ENCODE data around the gene FANCD2.
"Not testable (repeated sequence)": the region's sequence is repeated elsewhere in the genome, so short reads cannot be mapped to it uniquely, and the experiment has no call there.

FANCD2 gene

DNA sequence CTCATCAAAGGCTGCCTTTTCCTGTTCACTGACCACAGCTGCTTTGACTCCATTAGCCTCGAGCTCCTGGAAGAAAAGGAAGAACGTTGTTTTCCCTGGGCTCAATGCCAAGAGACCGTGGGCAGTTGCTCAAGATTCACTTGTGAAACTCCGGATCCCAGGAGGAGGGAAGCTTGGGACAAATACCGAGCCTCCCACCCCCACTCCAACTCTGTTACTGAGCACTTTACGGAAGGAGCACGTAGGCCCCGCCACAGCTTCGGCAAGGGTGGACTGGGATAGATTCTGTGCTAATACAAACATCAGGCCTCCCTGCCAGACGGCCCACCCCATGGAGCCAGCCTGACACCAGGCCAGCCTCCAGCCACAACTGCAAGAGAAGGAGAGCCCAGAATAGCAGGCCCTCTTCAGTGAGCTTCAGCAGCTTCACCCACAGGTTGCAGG lies 10.8 kb upstream of the FANCD2 start:
- DNase-seq, result no peak

DNA sequence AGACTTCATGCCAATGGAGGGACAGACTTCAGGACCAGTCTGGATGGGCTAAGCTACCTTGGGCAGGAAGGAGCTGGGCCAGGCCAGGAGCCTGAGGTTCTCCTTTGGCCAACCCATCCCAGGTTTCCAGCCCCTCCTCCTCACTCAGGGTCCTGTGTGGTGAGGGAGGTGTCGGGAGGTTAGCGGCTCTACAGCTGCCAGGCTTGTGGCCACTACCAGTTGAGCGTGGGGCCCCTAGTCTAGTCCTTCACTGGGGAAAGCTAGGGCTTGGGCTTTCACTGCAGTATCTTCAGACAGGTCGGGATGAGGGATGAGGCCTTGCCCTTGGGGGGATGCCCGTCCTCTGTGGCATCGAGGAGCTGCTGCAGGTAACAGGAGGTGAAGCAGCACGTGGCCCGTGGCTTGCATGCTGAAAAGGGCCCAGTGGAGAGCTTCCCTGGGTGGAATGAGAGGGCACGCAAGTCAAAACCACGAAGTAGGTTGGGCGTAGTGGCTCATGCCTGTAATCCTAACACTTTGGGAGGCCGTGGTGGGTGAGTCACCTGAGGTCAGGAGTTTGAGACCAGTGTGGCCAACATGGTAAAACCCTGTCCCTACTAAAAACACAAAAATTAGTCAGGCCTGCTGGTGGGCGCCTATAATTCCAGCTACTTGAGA lies 8.5 kb upstream of the FANCD2 start:
- no peak for DNase-seq

DNA sequence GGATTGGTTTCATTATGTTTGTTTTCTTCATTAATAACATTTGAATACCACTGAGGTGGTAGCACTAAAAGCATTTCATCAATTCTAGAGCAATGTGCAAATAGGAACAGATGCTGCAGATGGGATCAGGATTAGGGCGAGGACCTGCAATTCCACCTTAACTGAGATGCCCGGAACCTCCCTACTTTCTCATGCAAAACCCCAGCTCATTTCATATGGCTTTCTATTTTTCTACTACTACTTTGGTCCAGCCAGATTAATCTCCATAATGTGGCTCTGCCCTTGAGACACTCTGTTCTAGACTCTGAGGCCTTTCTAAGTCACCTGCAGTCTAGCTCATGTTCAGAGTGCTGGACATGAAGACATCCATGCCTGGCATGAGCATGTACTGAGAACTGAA lies 7.4 kb upstream of the FANCD2 start:
- DNase-seq, result not testable (repeated sequence)

DNA sequence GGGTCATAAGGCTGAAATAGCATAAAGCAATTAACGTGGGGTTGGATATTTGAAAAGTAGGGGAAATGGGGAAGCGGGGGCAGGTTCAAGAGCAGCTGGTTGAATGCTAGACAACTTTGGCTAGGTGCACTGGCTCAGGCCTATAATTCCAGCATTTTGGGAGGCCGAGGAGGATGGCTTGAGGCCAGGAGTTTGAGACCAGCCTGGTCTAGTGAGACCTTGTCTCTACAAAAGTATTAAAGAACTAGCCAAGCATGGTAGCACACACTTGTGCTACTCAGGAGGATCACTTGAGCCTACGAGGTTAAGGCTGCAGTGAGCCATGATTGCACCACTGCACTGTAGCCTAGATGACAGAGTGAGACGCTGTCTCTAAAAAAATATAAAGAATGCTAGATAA lies 6.9 kb upstream of the FANCD2 start:
- DNase-seq, result no peak

DNA sequence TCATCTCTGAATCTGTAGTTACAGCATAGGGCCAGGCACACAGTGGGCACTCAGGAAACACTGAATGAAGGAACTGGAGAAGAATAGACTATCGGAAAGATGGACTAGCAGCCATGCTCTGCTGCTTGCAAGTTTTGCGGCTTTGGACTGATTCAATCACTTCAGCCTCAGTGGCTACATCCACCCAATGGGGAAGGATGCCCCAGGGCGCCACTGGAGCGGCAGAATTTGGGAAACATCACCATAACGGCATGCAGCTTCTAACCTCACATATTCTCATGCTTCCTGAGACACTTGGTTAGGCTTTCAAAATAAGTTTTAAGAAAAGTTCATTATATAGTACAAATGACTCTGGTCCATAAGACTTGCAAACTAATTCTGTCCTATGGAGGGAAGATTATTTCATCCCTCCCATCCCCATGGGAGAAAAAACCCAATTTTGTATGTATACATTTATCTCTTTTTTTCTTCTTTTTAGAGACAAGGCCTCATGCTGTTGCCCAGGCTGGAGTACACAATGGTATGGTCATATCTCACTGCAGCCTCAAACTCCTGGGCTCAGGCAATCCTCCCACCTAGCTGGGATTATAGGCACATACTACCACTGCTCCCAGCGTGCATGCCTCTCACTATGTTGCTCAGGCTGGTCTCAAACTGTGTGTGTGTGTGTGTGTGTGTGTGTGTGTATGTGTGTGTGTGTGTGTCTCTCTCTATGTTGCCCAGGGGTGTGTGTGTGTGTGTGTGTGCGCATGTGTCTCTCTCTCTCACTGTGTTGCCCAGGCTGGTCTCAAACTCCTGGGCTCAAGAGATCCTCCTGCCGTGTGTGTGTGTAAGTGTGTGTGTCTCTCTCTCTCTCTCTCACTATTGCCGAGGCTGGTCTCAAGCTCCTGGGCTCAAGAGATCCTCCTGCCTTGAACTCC lies 4.1 kb upstream of the FANCD2 start:
- DNase-seq, result no peak

DNA sequence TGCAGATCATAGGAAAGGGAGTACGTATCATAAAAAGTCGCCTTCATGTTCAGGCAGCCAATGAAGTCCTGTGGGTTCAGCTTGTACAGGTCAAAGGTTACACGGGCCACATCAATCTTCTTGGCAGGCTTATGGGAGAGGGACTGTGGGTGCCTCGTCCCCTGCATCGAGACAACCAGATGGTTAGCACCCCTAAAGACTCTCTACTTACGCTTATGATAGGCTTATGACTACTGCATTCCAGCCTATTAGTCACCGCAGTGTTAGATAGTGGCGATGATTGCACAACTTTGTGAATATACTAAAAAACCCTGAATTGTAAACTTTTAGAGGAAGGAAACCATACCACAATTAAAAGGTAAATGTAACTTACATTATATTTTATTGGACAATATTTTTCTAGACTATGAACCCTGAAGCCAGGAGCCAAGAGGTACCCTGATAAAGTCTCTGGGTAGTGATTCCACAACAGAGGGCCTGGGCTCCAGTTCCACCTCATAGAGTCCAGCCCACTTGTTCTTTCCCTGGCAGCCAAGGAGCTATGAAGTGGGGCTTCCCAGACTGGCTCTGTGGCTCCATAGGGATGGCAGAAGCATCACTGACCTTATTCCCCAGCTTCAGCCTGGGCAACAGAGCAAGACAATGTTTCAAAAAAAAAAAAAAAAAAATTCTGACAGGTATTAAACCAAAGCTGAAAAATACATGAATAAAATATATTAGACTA lies 2.5 kb upstream of the FANCD2 start:
- DNase-seq, result no peak

DNA sequence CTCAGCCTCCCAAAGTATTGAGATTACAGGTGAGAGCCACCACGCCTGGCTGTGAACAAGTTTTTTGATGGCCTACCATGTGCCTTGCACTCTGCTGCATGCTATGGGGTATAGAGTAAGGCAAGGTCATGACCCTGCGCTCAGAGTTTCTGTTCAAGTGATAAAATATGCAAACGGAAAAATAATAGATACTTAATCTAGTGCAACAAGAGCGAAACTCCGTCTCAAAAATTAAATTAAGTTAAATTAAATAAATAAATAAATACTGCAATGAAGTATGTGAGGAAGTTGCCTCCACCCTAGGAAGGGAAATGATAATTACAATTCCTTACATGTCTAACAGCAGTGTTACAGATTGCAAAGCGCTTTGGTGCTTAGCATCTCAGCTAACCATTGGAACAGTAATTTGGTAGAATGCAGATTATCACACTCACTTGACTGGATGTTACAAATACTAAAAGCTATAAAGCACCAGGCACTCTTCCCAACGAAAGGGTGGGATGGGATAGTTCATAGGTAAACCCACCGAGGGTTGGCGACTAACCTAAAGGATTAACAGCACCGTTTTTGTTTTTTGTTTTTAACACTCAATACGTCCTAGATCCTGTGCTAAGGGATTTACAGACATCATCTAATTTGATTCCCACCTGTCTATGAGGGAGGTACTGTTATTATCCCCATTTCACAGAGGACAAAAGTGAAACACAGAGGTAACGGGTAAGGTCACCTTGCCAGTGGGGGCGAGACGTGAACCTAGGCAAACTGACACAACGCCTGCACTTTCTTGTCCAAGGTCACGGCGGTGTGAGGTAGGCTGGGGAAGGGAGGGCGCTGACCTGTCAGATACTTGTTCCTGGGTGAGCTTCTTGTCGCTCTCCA lies 793 bp upstream of the FANCD2 start:
- DNase-seq, result no peak

DNA sequence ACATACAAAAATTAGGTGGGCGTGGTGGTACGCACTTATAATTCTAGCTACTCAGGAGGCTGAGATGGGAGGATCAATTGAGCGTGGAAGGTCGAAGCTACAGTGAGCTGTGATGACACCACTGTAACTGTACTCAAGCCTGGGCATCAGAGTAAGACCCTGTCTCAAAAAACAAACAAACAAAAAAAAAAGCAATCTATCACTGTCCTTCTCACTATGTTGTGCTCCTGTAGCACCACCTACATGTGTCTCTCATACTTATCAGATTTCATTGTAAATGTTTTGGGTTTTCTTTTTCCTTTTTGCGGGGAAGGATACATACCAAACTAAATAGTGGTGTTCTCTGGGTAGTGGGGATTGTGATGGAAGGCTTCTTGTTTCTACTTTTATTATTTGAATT lies 14.8 kb downstream of the FANCD2 start:
- DNase-seq, result no peak

DNA sequence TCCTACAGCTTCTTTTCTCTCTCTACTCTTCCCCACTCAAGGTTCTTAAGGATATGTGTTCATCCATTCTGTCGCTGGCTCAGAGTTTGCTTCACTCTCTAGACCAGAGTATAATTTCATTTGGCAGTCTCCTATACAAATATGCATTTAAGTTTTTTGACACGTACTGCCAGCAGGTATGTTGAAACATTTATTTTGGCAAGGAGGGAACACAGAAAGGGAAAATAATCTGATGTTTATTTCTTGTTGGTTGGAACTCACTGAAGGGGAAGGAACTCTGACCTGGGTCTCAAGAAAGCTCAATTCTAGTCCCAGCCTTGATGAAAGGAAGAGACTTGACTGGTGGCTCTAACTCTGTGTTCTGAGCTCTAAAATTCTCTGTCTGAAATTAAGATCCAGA lies 21.6 kb downstream of the FANCD2 start:
- DNase-seq, result no peak

DNA sequence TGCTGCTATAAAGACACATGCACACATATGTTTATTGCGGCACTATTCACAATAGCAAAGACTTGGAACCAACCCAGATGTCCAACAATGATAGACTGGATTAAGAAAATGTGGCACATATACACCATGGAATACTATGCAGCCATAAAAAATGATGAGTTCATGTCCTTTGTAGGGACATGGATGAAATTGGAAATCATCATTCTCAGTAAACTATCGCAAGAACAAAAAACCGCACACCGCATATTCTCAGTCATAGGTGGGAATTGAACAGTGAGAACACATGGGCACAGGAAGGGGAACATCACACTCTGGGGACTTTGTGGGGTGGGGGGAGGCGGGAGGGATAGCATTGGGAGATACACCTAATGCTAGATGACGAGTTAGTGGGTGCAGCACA lies 26.8 kb downstream of the FANCD2 start:
- DNase-seq, result not testable (repeated sequence)

DNA sequence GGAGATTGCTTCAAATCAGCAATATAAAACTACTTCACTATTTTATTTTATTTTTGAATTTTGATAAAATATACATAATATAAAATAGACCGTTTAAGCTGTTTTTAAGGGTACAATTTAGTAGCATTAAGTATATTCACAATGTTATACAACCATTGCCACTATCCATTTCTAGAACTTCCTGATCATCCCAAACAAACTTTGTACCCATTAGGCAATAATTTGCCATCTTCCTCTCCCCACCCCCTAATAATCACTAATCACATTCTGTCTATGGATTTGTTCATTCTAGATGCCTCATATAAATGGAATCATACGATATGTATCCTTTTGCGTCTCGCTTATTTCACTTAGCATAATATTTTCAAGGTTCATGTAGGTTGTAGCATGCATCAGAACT lies 28.9 kb downstream of the FANCD2 start:
- no peak for DNase-seq

DNA sequence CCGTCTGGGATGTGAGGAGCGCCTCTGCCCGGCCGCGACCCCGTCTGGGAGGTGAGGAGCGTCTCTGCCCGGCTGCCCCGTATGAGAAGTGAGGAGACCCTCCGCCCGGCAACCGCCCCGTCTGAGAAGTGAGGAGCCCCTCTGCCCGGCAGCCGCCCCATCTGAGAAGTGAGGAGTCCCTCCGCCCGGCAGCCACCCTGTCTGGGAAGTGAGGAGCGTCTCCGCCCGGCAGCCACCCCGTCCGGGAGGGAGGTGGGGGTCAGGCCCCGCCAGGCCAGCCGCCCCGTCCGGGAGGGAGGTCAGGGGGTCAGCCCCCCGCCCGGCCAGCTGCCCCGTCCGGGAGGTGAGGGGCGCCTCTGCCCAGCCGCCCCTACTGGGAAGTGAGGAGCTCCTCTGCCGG lies 43.8 kb downstream of the FANCD2 start:
- not testable (repeated sequence) for DNase-seq

DNA sequence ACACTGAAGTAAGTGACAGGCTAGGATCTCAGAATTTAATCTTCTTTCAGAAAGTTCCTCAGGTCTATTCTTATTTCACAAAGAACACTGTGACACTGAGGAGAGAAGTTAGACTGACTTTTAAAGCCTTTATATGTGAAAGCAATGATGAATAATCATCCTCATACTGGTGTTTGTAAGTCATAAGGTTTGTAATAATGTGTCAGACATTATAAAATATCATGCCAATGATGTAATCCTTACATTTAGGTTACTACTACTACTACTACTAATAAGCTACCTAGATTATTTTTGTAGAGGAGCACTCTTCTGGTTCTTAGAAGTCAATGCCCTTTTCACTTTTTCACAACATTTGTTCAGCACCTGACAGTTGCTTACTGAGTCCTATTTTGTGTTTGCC lies 48.4 kb downstream of the FANCD2 start:
- no peak for DNase-seq

DNA sequence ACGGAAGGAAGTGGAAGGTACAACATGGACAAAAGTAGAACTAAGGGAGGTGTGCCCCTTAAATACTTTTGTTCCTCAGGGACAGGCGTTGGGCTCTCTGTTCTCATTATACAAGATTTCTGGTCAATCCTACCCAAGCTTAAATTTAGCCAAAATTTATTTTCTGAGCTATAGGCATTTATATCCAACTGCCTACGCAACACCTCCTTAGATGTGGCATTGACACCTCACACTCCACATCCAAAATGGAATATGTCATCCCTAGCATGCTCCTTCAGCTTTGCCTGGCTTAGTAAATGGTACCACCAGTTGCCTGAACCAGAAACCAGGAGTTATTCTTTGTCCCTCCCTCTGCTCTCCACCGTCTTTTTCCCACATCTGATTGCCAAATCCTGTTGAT lies 55.6 kb downstream of the FANCD2 start:
- DNase-seq, result no peak

DNA sequence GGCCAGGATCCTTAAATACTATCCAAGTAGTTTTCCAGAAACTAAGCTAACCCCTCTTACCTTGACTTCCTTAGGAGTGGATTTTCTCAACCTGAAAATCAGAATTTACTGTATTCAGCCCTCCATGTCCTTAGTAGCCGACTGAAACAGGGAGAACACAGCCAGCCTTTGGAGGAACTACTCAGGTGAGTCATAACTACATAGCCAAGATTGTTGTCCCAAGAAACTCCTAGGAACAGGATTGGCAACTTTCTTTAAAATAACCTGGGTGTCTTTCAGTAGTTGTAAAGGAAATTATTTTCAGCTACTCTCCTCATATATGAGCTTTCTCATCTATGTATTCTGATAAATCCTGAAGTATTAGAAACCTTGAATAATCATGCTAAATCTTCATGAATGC lies 59.5 kb downstream of the FANCD2 start:
- DNase-seq, result no peak

DNA sequence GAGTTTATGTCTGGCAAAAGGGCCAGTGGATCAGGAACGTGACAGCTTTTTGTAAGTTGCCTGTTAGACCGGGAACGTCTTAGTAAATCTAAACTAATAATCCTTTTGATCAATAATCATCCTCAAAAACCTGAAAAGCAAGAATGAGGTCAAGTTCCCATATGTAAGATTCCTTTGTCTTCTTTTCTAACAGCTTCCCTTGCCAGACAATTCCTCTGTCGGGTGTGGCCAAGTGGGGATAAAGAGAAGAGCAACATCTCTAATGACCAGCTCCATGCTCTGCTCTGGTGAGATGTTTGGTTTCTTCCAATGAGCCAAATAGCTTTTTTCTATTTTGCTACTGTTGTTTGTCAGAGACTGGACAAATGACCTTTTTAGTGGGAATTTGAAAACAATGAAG lies 62.0 kb downstream of the FANCD2 start:
- DNase-seq, result no peak

DNA sequence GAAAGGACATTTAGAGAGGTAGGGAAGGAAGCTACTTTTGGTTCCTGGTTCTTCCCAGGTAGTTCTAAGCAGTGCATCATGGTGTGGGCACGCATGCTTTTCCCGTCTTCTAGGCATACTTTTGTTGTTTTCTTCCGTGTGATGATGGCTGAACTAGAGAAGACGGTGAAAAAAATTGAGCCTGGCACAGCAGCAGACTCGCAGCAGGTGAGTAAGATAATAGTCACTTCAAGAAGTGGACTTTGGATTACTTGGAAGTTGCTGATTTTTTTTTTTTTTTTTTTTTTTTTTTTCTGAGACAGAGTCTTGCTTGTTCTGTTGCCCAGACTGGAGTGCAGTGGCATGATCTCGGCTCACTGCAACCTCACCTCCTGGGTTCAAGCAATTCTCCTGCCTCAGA lies 63.9 kb downstream of the FANCD2 start:
- no peak for DNase-seq

DNA sequence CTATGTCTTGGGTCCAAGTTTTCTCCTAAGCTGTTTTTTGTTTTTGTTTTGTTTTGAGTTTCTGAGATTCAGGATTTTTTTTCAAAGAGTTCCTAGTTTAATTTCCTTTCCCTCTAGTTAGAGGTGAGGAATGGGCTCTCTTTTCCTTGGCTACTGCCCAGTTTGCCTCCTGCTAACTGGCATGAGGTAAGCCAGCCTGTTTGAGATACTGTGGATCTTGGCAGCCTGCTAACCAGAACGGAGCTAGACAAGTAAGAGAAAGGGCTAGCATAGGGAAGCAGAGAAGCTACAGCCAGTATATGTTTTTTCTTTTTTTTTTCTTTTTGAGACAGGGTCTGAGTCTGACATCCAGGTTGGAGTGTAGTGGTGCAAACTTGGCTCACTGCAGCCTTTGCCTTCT lies 64.5 kb downstream of the FANCD2 start:
- DNase-seq, result not testable (repeated sequence)

DNA sequence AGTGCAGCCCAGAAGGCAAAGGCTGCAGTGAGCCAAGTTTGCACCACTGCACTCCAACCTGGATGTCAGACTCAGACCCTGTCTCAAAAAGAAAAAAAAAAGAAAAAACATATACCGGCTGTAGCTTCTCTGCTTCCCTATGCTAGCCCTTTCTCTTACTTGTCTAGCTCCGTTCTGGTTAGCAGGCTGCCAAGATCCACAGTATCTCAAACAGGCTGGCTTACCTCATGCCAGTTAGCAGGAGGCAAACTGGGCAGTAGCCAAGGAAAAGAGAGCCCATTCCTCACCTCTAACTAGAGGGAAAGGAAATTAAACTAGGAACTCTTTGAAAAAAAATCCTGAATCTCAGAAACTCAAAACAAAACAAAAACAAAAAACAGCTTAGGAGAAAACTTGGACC lies 65.2 kb downstream of the FANCD2 start:
- DNase-seq, result not testable (repeated sequence)

DNA sequence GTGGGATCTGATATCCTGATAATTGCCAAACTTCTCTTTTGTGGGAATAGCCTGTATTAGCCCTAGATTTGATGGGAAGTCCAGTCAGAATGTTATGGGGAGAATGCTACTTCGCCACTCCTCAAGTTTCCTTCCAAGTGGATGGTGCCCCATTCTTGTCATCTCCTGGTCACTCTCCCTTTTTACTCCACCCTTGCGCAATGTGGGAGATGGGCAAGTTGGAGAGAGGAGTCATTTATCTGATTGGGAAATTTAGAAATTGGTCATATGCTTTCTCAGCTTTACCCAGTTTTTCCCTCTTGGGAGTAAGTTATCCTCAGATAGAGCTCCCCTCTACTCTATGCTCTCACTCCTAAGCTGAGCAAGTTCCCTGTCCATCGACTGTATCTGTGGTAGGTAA lies 67.4 kb downstream of the FANCD2 start:
- DNase-seq, result no peak

DNA sequence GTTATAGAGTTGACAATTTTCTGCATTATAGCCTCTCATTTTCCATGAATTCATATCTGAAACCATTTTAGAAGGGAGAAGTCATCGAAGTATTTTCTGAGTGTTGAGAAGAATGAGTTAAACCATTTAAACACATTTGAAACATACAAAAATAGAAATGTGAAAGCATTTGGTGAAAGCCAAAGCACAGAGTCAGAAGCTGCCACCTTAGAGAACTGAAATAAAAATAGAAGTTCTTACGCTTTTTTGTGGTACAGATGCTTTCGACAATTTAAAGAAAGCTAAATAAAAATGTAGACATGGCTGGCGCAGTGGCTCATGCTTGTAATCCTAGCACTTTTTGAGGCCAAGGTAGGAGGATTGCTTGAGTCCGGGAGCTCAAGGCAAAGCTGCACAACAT lies 72.8 kb downstream of the FANCD2 start:
- DNase-seq, result no peak

DNA sequence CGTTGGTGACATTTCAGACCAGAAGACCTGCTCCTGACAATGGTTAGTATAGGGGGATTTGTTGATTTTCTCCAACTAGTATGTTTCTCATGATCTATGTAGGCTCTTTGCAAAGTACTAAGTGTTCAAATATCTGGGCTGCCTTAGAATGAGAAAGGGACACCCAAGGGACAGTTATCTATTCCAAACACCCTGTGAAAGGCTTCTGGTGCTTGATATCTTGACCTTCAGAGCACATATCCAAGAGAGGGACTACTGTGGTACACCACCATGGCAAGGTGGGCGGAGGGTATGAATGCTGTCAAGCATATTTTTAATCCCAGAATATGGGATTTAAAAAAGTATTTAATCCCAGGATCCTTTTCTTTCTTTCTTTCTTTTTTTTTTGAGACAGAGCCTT lies 80.7 kb downstream of the FANCD2 start:
- no peak for DNase-seq

DNA sequence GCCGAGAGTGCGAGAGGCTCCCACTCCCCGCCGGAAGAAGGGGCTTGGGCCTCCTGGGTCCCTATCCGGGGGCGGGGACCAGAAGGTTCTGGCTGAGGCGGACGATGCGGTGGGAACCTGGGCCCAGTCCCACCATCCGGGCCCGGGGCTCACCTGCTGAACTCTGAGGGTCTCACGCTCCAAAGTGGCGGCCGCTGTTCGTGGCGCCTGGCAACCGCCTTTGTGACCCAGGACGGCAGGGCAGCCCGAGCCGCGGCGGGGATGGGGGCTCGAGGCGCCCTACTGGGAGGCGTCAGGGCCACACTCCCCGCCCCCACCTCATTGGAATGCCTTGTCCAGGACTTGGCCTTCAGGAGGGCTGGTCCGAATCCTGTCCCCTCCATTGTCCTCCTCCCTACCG lies 81.9 kb downstream of the FANCD2 start, which contains the start of gene FANCD2OS:
TSS of gene FANCD2OS (minus strand) at position 165 of the 400 bp plus-strand sequence. CDS start 3,481 bp downstream, outside the sequence.
- no peak for DNase-seq

All from CD4-positive, alpha-beta T cell treated with Interleukin-10 for 1 hour (primary cell).